Measurements from ENCODE around the gene IMMP2L. TPM values are rescaled to one million over a fixed set of nuclear protein-coding genes. Genes with fewer than 3 reads are reported as not detected.

IMMP2L gene
- total RNA-seq, 1 donor from 2014 or later: 11.2 TPM

DNA sequence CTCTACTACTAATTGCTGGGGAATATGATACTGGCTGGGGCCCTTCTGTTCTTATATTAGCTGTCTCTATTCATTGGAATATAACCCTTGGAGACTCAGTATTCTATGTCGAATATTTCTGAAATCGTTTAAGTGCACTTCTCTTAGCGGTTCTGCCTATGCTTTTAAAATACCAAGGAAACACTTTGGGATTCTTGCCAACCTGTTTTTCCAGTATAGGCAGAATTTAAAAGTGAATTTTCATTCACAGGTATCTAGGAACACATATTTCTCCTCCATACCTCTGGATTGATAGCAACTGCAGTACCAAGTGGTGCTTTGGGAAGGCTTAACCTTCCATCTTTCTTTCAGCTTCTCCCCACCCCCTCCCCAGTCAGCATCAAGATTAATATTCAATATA, 841.7 kb downstream of the IMMP2L start:
- Mint-ChIP-seq H3K4me1 (ENCODE audit: unreplicated experiment) (no peaks in the 10 kb centered on the region), H3K36me3 (ENCODE audit: low read depth, unreplicated experiment) (no peaks in the 10 kb centered on the region)

GRCh38 chr7:110719741-110720140, 842.6 kb downstream of the IMMP2L start:
- Mint-ChIP-seq H3K27ac (ENCODE audit: unreplicated experiment) (no peak overlapping the region), H3K36me3 (ENCODE audit: low read depth, unreplicated experiment) (no peaks in the 10 kb centered on the region), H3K27me3 (ENCODE audit: unreplicated experiment) (no peaks in the 10 kb centered on the region), H3K4me1 (ENCODE audit: unreplicated experiment) (no peaks in the 10 kb centered on the region), H3K4me3 (ENCODE audit: unreplicated experiment) (no peak overlapping the region), H3K9me3 (ENCODE audit: unreplicated experiment) (no peaks in the 10 kb centered on the region)
- no peak for TF ChIP-seq CTCF (IDR thresholded peaks at IDR 0.05; ENCODE audit: unreplicated experiment)
- DNase-seq (ENCODE audit: low spot score): no peak

More for the DNA sequence above, 841.7 kb downstream of the IMMP2L start:
- Mint-ChIP-seq H3K4me3 (ENCODE audit: unreplicated experiment) (no peak overlapping the region), H3K27ac (ENCODE audit: unreplicated experiment) (no peak overlapping the region), H3K9me3 (ENCODE audit: unreplicated experiment) (no peaks in the 10 kb centered on the region), H3K27me3 (ENCODE audit: unreplicated experiment) (no peaks in the 10 kb centered on the region)
- no peak for TF ChIP-seq CTCF (IDR thresholded peaks at IDR 0.05; ENCODE audit: unreplicated experiment)
- no peak for DNase-seq (ENCODE audit: low spot score)

GRCh38 chr7:110718503-110719205, 843.6 kb downstream of the IMMP2L start:
- no peaks in the 10 kb centered on the region for H3K27me3 Mint-ChIP-seq (ENCODE audit: unreplicated experiment)
- H3K27ac Mint-ChIP-seq (ENCODE audit: unreplicated experiment): no peak overlapping the region
- no peak overlapping the region for H3K4me3 Mint-ChIP-seq (ENCODE audit: unreplicated experiment)
- H3K9me3 Mint-ChIP-seq (ENCODE audit: unreplicated experiment): no peaks in the 10 kb centered on the region
- H3K4me1 Mint-ChIP-seq (ENCODE audit: unreplicated experiment): no peaks in the 10 kb centered on the region
- no peak for TF ChIP-seq CTCF (IDR thresholded peaks at IDR 0.05; ENCODE audit: unreplicated experiment)
- DNase-seq (ENCODE audit: low spot score): no peak
- no peaks in the 10 kb centered on the region for H3K36me3 Mint-ChIP-seq (ENCODE audit: low read depth, unreplicated experiment)

GRCh38 chr7:110704225-110704624, 858.1 kb downstream of the IMMP2L start:
- Mint-ChIP-seq H3K27me3 (ENCODE audit: unreplicated experiment) (no peaks in the 10 kb centered on the region), H3K4me1 (ENCODE audit: unreplicated experiment) (no peaks in the 10 kb centered on the region), H3K27ac (ENCODE audit: unreplicated experiment) (no peak overlapping the region), H3K36me3 (ENCODE audit: low read depth, unreplicated experiment) (no peaks in the 10 kb centered on the region), H3K9me3 (ENCODE audit: unreplicated experiment) (no peaks in the 10 kb centered on the region), H3K4me3 (ENCODE audit: unreplicated experiment) (no peak overlapping the region)
- no peak for TF ChIP-seq CTCF (IDR thresholded peaks at IDR 0.05; ENCODE audit: unreplicated experiment)
- no peak for DNase-seq (ENCODE audit: low spot score)

DNA sequence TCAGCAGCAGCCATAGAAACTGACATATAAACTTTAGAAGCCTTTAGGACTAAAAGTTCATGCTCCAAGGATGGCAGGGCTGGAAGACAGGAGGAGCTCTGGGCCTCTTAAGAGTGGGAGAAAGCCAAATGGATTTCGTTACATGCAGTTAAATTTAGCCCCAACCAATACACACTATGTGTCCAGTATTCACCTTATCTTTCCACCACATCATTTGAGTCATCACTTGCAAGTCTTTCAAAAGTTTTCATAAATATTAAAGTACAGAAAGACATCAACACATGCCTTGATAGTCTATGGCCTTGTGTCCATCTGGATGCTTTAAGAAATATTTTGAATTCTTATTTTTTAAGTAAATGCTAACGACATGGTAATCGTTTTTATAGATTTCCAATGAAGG, 863.7 kb downstream of the IMMP2L start:
- no peak overlapping the region for H3K4me3 Mint-ChIP-seq (ENCODE audit: unreplicated experiment)
- H3K27ac Mint-ChIP-seq (ENCODE audit: unreplicated experiment): no peak overlapping the region
- DNase-seq (ENCODE audit: low spot score): no peak
- H3K9me3 Mint-ChIP-seq (ENCODE audit: unreplicated experiment): no peaks in the 10 kb centered on the region
- H3K4me1 Mint-ChIP-seq (ENCODE audit: unreplicated experiment): no peaks in the 10 kb centered on the region
- H3K36me3 Mint-ChIP-seq (ENCODE audit: low read depth, unreplicated experiment): no peaks in the 10 kb centered on the region
- TF ChIP-seq CTCF (IDR thresholded peaks at IDR 0.05; ENCODE audit: unreplicated experiment): no peak
- no peaks in the 10 kb centered on the region for H3K27me3 Mint-ChIP-seq (ENCODE audit: unreplicated experiment)
